Right atrium auricular region (tissue), 2 donors: Measurements from ENCODE around the gene LYPD5. TPM values are rescaled to one million over a fixed set of nuclear protein-coding genes. Genes with fewer than 3 reads are reported as not detected.
A peak's percentile ranks its signal among the peaks of the same experiment; 100 is the strongest.

Source experiments
- DNase-seq: peaks from one replicate; pipeline ENCODE4 v3.0.0-alpha.2; 2019; ENCODE audit warnings: low spot score
- H3K27ac ChIP-seq, 2 donors: fragments of 200-600 bp; sonication (generic); 1 replicate in 1 of 2; 2 replicates in 1 of 2; pipeline ENCODE4 v1.5.1; 2016 to 2019
- H3K27me3 ChIP-seq, 2 donors: fragments of 200-600 bp; sonication (generic); one replicate each; pipeline versions ENCODE4 v1.5.1 to v1.6.0; 2017 to 2019
- H3K36me3 ChIP-seq: fragments of 200-600 bp; sonication (generic); one replicate; pipeline ENCODE4 v1.5.1; 2016
- H3K4me1 ChIP-seq, 2 donors: fragments of 200-600 bp; sonication (generic); one replicate each; pipeline versions ENCODE4 v1.5.1 to v1.6.0; 2017 to 2019
- H3K4me3 ChIP-seq, 2 donors: fragments of 200-600 bp; sonication (generic); 1 replicate in 1 of 2; 2 replicates in 1 of 2; pipeline ENCODE4 v1.5.1; 2017 to 2019; ENCODE audit warnings: mild to moderate bottlenecking in 1 of 2, moderate library complexity in 1 of 2
- H3K9me3 ChIP-seq, 2 donors: fragments of 200-600 bp; sonication (generic); one replicate each; pipeline ENCODE4 v1.5.1; 2019
- total RNA-seq, 2 donors: library from RNA; depleted of rRNA; stranded (reverse); fragments of >200 nt; gene quantifications; one replicate each; pipeline ENCODE4 v1.1.0, GENCODE V29; 2016
- TF ChIP-seq, protein P1 (sequence below), 2 donors: fragments of 200-600 bp; sonication (generic); IDR thresholded peaks; one replicate each; pipeline ENCODE4 v1.5.1; 2019; ENCODE audit warnings: antibody characterized with exemption in 2 of 2

The LYPD5 gene
- total RNA-seq, 2 donors from 2014 or later: 0.63 to 3.9 TPM

- H3K27ac ChIP-seq: no peak overlapping the region
- TF ChIP-seq, protein P1, sequence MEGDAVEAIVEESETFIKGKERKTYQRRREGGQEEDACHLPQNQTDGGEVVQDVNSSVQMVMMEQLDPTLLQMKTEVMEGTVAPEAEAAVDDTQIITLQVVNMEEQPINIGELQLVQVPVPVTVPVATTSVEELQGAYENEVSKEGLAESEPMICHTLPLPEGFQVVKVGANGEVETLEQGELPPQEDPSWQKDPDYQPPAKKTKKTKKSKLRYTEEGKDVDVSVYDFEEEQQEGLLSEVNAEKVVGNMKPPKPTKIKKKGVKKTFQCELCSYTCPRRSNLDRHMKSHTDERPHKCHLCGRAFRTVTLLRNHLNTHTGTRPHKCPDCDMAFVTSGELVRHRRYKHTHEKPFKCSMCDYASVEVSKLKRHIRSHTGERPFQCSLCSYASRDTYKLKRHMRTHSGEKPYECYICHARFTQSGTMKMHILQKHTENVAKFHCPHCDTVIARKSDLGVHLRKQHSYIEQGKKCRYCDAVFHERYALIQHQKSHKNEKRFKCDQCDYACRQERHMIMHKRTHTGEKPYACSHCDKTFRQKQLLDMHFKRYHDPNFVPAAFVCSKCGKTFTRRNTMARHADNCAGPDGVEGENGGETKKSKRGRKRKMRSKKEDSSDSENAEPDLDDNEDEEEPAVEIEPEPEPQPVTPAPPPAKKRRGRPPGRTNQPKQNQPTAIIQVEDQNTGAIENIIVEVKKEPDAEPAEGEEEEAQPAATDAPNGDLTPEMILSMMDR (IDR thresholded peaks at IDR 0.05): no peak
- H3K27me3 ChIP-seq: no peaks in the 10 kb centered on the region
- no peaks in the 10 kb centered on the region for H3K36me3 ChIP-seq
- H3K9me3 ChIP-seq: no peaks in the 10 kb centered on the region
- no peak for DNase-seq
- H3K4me1 ChIP-seq: peaks cover 0 to 13% of the 10 kb centered on the region in 2 donors
- no peak overlapping the region for H3K4me3 ChIP-seq
Measured at GRCh38 chr19:43760941-43761340, 41.3 kb downstream of the LYPD5 start.

GRCh38 chr19:43759515-43759914 is 42.7 kb downstream of the LYPD5 start:
- DNase-seq: no peak
- no peaks in the 10 kb centered on the region for H3K9me3 ChIP-seq
- no peaks in the 10 kb centered on the region for H3K36me3 ChIP-seq
- no peaks in the 10 kb centered on the region for H3K27me3 ChIP-seq
- no peak overlapping the region for H3K27ac ChIP-seq
- peaks cover 0 to 12% of the 10 kb centered on the region in 2 donors for H3K4me1 ChIP-seq
- H3K4me3 ChIP-seq: no peak overlapping the region
- TF ChIP-seq, protein P1 (IDR thresholded peaks at IDR 0.05): no peak

DNA sequence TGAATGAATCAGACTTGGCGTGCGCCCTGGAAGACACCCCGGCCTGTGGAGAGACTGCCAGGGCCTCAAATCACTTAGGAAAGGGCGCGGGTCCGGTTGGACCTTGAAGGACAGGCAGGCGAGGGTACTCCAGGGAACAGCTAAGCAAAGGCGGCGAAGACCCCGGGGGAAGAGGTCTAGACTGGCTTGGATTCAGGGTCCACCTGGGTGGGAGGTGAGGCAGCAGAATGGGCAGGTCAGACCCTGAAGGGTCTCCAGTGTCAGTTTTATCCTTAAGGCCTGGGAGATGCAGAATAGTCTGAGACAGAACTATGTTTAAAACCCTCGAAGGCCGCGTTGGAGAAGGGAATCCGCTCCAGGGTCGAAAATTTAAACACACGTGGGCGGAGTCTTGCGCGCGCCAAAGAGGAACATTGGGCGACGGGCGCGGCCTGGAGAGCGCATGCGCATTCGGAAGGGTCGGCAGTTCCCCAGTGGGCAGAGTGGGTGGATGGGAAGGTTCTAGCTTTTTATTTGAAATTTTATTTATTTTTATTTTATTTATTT is 46.9 kb downstream of the LYPD5 start:
- Histone ChIP-seq H3K9me3 (no peaks in the 10 kb centered on the region), H3K36me3 (peaks cover 4% of the 10 kb centered on the region), H3K4me3 (peak overlapping the region; percentile 63 to 75), H3K27me3 (no peaks in the 10 kb centered on the region), H3K4me1 (peaks cover 0 to 31% of the 10 kb centered on the region in 2 donors), H3K27ac (peak overlapping the region; percentile 99)
- peak; percentile 79 for DNase-seq
- TF ChIP-seq, protein P1 (IDR thresholded peaks at IDR 0.05): no peak

DNA sequence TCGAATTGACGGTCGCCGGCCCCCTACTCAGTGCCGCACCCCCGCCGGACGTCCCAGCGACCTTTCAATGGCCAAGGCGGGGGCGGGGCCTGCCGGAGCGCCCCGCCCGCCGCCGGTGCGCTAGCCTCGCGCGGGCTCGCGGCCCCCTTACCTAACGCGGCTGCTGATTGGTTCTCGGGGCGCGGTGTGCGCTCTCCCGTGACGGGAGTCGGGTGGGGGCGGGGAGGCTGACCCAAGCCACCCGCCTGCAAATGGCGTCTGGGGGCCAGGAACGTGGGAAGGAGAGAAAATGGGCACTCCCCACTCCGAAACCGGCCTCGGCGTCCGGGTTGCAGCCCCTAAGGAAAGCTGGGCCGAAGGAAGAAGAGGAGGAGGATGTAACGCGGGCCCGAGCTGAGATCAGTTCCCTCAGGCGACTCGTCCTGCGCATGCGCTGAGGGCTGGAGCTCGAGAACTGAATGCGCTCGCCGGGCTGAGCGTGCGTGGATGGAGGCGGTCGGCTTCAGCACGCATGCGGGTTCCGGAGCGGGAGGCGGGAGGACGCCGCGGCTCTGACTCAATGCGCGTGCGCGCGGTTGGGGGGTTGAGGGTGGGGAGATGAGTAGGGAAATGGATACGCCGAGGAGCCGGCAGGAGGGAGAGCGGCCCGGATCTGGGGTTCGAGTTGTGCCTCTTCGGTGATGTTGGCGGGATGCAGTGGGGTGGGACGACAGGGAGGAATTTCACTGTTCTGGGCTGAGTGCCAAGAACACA is 47.6 kb downstream of the LYPD5 start, which contains the start of gene SMG9:
Gene SMG9 (minus strand): TSS at position 460 of the 753 bp plus-strand sequence. CDS start 4,221 bp downstream, outside the sequence.
- peaks cover 0 to 31% of the 10 kb centered on the region in 2 donors for H3K4me1 ChIP-seq
- H3K9me3 ChIP-seq: no peaks in the 10 kb centered on the region
- peak within 1 kb of the TSS; percentile 63 to 75 for H3K4me3 ChIP-seq
- peak within 1 kb of the TSS; percentile 99 for H3K27ac ChIP-seq
- peaks cover 11% of the 10 kb centered on the region for H3K36me3 ChIP-seq
- peak; percentile 97 for DNase-seq
- TF ChIP-seq, protein P1 (IDR thresholded peaks at IDR 0.05): no peak
- no peaks in the 10 kb centered on the region for H3K27me3 ChIP-seq

GRCh38 chr19:43754253-43754502 is 48.1 kb downstream of the LYPD5 start:
- Histone ChIP-seq H3K4me3 (peak overlapping the region; percentile 63 to 75), H3K27ac (peak overlapping the region; percentile 99), H3K9me3 (no peaks in the 10 kb centered on the region), H3K36me3 (peaks cover 16% of the 10 kb centered on the region), H3K27me3 (no peaks in the 10 kb centered on the region), H3K4me1 (peaks cover 0 to 31% of the 10 kb centered on the region in 2 donors)
- DNase-seq: no peak
- TF ChIP-seq, protein P1 (IDR thresholded peaks at IDR 0.05): no peak
